Heart left ventricle (tissue), 13 donors: ENCODE measurements around the gene FLVCR2.

Experiments used
- CTCF ChIP-seq, 12 donors: fragments of 200-600 bp; sonication (generic) in 4 of 12; IDR thresholded peaks; one replicate each; pipeline versions ENCODE4 v1.5.0 to v1.8.0; 2018 to 2022; ENCODE audit warnings: antibody characterized with exemption in 12 of 12, mild to moderate bottlenecking in 5 of 12
- POLR2A ChIP-seq, 2 donors: fragments of 450-650 bp; IDR thresholded peaks; one replicate each; pipeline ENCODE4 v1.6.1; 2017; ENCODE audit warnings: antibody characterized with exemption in 2 of 2, mild to moderate bottlenecking in 2 of 2, moderate library complexity in 2 of 2
- donor health status: ischemic (EF 13 %, LVEDD 7.1; RV severe dilation, severe dysfunction).
- donor health status: DM: no; HTN: yes; CAD: no.
- donor health status: DM: no; HTN: no; CAD: no.
- donor health status: ischemic (EF 25% LVEDD 6.9; RV normal size, moderate dysfunction).
- donor health status: ischemic (EF 25% LVEDD 5.7; RV mildly dilated, moderate dysfunction).
- donor health status: ischemic (EF 35%, LVEDD 5.7; RV mildly dilated, moderate dysfunction).
- donor health status: nonischemic (EF 11% LVEDD 7.7; RV severe dilation, severe dysfunction).
- donor health status: DM: yes; HTN: yes; CAD: no.
- donor health status: PGD.
- donor health status: ischemic (EF 29% LVEDD 5.4; RV normal size, mild dysfunction).
- donor health status: nonischemic (EF 23%, LVEDD 6.1; RV moderate dilation, normal function).

- no peak for TF ChIP-seq CTCF (IDR thresholded peaks at IDR 0.05)
- TF ChIP-seq POLR2A (IDR thresholded peaks at IDR 0.05): no peak
Observed at GRCh38 chr14:75579882-75580281, 1.5 kb downstream of the FLVCR2 start.
